ENCODE measurements around the gene HDHD3. TPM values are rescaled to one million over a fixed set of nuclear protein-coding genes. Genes with fewer than 3 reads are reported as not detected.
A peak's percentile ranks its signal among the peaks of the same experiment; 100 is the strongest.
"Not testable (repeated sequence)": the region's sequence is repeated elsewhere in the genome, so short reads cannot be mapped to it uniquely, and the experiment has no call there.

The HDHD3 gene
- 19.4 and 39.5 TPM in 2 replicates for total RNA-seq (2014; rRNA removed; shearing (Covaris generic); ENCODE audit: low replicate concordance)

DNA sequence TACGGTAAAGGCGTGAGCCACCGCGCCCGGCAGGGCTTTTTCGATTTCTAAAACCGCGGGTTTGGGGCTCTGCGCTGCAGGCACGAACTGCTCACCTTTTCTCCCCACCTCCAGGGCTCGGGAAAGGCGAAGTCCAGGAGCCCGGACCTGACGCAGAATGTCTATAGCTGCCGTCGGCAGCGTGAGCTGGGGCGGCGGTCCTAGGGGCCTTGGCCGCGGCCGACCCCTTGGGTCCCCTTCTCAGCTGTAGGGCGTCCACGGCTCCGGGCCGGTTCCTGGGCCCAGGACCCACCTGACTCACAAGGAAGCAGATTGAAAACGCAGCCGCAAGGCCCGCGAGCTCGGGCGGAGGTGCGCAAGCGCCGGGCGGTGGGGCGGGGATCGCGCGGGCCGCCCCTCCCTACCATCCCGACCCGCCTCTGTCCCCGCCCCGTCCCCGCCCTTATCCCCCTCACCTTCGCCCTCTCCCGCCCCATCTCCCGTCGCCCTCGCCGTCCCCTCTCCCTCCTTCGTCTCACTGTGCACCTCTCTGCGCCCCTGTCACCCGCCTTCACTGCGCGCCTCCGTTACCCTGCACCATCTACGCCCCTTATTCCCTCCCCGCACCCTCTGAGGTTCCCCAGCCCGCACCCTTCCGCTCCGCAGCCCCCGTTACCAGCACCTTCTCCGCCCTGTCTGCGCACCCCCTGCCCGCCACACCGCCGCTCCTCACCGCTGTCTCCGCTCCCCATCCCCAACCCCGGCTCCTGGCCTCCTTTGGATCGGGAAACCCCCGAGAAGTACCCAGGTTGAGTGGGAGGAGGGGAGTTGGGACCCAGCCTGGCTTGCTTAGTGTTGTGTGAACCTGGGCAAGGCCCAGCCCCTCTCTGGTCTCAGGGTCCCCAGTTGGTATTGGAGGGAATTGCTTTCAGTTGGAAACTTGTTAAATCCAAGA is at the start of gene HDHD3:
Gene HDHD3 (minus strand): TSS at position 353 of the 934 bp plus-strand sequence. CDS start 2,632 bp downstream, outside the sequence.
- in situ Hi-C loops (cut with HindIII; ENCODE audit: low pct_unique_long_range_greater_than_20kb, low sequenced_read_pairs): no loop called here
- peak; percentile 80 for DNase-seq (ENCODE audit: low read depth)

GRCh38 chr9:113425072-113425471 is 48.3 kb upstream of the HDHD3 start:
- in situ Hi-C loops (cut with HindIII; ENCODE audit: low pct_unique_long_range_greater_than_20kb, low sequenced_read_pairs): no loop called here
- no peak for DNase-seq (ENCODE audit: low read depth)

DNA sequence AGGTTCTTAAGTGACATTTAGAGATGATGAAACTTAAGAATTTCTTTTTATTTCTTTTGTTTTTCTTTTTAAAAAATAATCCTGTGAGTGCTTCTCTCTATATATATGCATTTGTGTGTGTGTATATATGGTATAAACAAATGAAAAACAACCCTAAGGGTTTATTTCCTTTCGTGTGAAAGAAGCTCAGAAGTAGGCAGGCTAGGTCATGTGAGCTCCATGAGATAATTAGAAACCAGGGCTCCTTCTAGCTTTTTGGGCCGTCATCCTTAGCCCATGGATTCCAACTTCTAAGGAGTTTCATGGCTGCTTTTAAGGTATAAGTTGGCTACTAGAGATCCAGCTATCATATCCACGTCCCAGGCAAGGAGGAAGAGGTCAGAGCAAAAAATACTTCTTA is 44.9 kb upstream of the HDHD3 start:
- in situ Hi-C loops (cut with HindIII; ENCODE audit: low pct_unique_long_range_greater_than_20kb, low sequenced_read_pairs): no loop called here
- no peak for DNase-seq (ENCODE audit: low read depth)

DNA sequence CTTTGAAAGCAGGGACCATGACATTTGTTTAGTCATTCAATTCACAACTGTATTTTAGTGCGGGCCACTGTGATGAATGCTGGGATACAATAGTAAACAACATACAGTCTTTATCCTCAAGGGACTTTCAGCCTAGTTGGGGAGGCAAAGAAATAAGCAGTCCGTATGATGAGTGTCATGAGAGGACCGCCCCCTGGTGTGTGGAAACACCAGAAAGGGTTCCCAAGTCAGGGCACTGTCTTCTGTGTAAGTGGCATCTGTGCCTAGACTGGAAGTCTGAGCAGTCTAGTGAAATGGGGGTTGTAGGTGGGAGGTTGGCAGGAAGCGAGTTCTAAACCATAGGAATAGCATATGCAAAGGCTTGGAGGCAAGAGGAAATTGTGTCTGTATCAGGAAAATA is 40.6 kb upstream of the HDHD3 start:
- DNase-seq (ENCODE audit: low read depth): no peak
- in situ Hi-C loops (cut with HindIII; ENCODE audit: low pct_unique_long_range_greater_than_20kb, low sequenced_read_pairs): no loop called here

DNA sequence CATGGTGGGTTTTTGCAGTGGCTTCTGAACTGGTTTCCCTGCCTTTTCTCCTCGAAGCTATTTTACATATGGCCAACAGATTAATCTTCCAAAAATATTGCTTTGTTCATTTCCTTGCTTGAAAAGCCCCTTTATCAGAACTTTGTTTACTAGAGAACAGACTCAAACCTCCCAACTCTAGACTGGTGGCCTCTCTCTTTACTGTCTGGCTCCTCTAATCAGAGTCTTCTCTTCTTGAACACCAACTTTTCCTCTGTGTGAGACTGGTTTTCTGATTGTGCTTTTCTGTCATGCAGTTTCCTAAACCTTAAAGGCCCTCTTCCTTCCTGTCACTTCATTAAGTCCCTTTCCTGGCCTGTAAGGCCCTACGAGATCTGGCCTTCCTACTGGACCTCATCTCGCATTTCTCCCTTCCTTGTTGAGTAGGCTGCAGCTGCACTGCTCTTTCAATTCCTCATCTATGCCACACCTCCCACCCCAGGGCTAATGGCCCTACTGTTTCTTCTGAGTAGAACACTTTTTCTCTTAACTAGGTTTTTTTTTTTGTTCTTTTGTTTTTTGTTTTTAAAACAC is 39.4 kb upstream of the HDHD3 start:
- in situ Hi-C loops (cut with HindIII; ENCODE audit: low pct_unique_long_range_greater_than_20kb, low sequenced_read_pairs): no loop called here
- no peak for DNase-seq (ENCODE audit: low read depth)

GRCh38 chr9:113410207-113410864 is 33.5 kb upstream of the HDHD3 start, which contains the start of the genes C9orf43 and POLE3:
C9orf43 (plus strand) TSS chr9:113410747; CDS start chr9:113413494, 2,747 bp downstream.
POLE3 (minus strand) TSS chr9:113410675; CDS start chr9:113410293, 382 bp downstream.
- DNase-seq (ENCODE audit: low read depth): peak; percentile 92
- in situ Hi-C loops (cut with HindIII; ENCODE audit: low pct_unique_long_range_greater_than_20kb, low sequenced_read_pairs): no loop called here

DNA sequence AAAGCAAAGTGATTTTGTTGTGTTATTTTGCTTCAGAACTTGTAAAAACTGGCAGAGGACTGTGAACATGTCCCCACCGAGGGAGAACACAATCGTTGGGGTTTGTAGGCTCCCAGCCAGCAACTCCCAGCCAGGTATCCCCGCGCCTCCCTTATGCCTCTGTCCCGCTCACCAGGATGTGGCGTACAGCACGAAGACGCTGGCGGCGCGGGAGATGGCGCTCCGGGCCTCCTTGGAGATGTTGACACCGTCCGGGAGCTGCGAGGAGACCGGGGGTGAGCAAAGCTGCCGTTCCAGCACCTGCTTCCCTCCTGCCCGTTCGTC is 33.1 kb upstream of the HDHD3 start:
- in situ Hi-C loops (cut with HindIII; ENCODE audit: low pct_unique_long_range_greater_than_20kb, low sequenced_read_pairs): no loop called here
- no peak for DNase-seq (ENCODE audit: low read depth)

DNA sequence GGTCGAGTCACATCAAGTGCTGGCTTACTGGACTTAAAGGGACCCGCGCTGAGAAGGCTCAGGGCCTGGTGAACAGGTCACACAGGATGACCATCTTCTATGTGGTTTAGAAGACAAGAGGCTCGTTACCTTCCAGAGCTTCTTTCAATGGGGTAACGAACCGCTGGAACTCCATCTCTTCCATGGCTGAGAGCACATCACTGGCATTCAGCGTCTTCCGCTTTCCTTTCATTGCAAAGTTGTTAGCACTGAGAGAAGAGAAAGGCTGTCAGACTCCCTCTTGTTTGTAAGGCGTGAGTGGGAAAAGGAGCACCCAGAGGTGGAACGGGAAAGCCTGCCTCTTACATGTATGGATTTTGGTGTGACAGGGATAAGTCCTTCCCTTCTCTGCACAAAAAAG is 32.7 kb upstream of the HDHD3 start:
- no peak for DNase-seq (ENCODE audit: low read depth)
- in situ Hi-C loops (cut with HindIII; ENCODE audit: low pct_unique_long_range_greater_than_20kb, low sequenced_read_pairs): no loop called here

- peak; percentile 50 for DNase-seq (ENCODE audit: low read depth)
- in situ Hi-C loops (cut with HindIII; ENCODE audit: low pct_unique_long_range_greater_than_20kb, low sequenced_read_pairs): not testable (repeated sequence)
These were observed 30.2 kb upstream of the HDHD3 start for GRCh38 chr9:113406873-113407511.

- DNase-seq (ENCODE audit: low read depth); in situ Hi-C loops (cut with HindIII; ENCODE audit: low pct_unique_long_range_greater_than_20kb, low sequenced_read_pairs): not testable (repeated sequence)
These were observed 29.6 kb upstream of the HDHD3 start for GRCh38 chr9:113406353-113406752.

GRCh38 chr9:113403646-113404045 is 26.9 kb upstream of the HDHD3 start:
- DNase-seq (ENCODE audit: low read depth): no peak
- in situ Hi-C loops (cut with HindIII; ENCODE audit: low pct_unique_long_range_greater_than_20kb, low sequenced_read_pairs): no loop called here

- in situ Hi-C loops (cut with HindIII; ENCODE audit: low pct_unique_long_range_greater_than_20kb, low sequenced_read_pairs): no loop called here
- DNase-seq (ENCODE audit: low read depth): peak; percentile 99
These were observed 24.4 kb upstream of the HDHD3 start, which contains the start of gene ALAD for GRCh38 chr9:113401027-113401792. ALAD (minus strand) TSS chr9:113401284; CDS start chr9:113393559, 7,725 bp downstream.

- in situ Hi-C loops (cut with HindIII; ENCODE audit: low pct_unique_long_range_greater_than_20kb, low sequenced_read_pairs): no loop called here
- no peak for DNase-seq (ENCODE audit: low read depth)
These were observed 22.9 kb upstream of the HDHD3 start for GRCh38 chr9:113399646-113400200.

- in situ Hi-C loops (cut with HindIII; ENCODE audit: low pct_unique_long_range_greater_than_20kb, low sequenced_read_pairs): no loop called here
- no peak for DNase-seq (ENCODE audit: low read depth)
These were observed 22.0 kb upstream of the HDHD3 start for GRCh38 chr9:113398796-113399195.

GRCh38 chr9:113397203-113397631 is 20.4 kb upstream of the HDHD3 start:
- in situ Hi-C loops (cut with HindIII; ENCODE audit: low pct_unique_long_range_greater_than_20kb, low sequenced_read_pairs): no loop called here
- DNase-seq (ENCODE audit: low read depth): no peak

DNA sequence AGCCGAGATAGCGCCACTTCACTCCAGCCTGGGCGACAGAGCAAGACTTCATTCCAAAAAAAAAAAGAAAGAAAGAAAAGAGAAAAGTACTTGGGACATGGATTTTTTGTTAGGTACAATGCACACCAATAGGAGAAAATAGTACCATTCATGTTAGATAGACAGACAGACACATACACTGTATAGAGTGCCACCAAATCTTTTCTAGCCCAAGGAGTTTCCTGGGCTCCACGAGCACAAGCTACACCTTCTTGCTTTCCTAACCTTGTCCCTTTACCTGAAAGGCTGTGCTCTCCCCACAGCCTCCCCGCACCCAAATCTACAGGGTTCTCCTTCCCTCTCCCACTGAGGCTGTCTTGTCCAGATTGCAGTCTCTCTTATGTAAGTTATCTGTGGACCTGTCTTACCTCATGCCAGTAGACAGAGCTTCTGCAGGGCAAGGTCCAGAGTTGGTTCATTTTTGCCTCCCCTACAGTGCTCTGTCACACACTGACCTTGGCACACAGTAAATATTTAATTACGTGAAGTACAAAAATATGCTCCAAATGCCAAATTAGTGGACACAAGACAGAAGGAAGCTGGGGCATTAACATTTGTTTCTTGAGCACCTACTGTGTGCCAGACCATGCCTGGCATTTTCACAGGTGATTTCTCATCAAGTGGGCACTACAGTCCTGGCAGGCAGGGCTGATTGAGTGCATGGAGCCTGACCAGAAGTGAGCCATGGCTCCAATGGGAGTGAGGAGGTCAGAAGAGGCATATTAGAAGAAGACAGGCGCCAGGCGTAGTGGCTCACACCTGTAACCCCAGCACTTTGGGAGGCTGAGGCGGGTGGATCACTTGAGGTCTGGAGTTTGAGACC is 18.4 kb upstream of the HDHD3 start:
- no peak for DNase-seq (ENCODE audit: low read depth)
- in situ Hi-C loops (cut with HindIII; ENCODE audit: low pct_unique_long_range_greater_than_20kb, low sequenced_read_pairs): no loop called here

DNA sequence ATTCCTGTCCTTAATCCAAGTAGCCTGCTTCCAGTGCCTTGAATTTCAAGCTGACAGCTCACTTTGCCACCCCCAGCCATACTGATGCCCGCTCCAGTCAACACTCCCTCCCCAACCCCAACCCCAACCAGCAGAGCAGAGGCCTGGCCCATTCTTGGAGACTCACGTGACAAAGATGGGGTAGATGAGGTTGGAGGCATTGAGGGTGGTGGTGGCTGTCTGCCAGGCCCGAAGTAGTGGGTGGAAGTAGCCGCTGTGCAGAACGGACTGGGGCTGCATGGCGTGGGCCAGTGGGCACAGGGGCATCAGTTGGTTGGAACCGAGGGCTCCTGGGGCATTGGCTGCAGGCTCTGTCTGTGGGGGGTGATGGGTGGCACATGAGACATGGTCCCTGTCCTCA is 16.5 kb upstream of the HDHD3 start:
- in situ Hi-C loops (cut with HindIII; ENCODE audit: low pct_unique_long_range_greater_than_20kb, low sequenced_read_pairs): no loop called here
- no peak for DNase-seq (ENCODE audit: low read depth)
